ENCODE measurements around the gene GLIPR1L2.

GLIPR1L2 gene

DNA sequence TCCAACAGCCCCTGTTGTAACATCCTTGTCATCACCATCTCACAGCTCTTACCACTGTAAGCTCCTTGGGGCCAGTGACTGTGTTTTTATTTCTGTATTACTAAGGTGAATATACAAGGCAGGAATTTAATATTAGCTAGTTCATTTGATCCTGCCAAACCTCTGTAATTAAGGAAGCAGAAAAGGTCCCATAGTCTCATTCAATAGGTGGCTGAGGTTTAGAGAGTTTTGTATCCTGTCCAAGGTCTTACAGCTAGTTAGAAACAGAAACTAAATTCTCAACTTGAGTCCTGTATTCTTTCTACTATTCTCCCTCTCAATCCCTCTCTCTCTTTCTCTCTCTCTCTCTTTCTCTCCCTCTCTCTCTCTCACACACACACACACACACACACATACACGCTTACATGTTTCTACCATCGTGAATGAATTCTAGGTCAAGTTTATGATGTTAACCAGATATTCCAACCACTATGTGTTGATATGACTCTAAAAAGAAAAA lies 89.1 kb downstream of the GLIPR1L2 start:
- DNase-seq = no peak

DNA sequence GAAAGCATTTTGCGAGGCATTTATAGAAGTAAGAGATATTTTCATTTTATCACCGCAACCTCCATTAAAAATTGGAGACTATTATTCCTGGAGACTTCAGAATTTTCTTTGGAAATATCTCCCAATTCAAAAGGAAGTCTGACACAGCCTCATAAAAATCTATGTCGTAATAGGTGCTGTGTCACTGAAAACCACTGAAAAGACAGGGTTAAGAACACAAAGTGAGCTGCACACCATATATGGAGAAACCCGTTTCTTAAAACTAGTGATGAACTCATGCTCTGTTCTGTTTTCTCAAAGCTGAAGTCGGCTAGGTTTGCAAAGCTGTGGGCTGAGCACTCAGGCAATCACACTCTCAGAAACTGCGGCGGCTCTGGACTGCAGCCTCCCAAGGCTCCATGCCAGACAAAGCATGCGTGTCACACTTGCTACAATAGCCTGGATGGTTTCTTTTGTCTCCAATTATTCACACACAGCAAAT lies 89.6 kb downstream of the GLIPR1L2 start, which contains the start of gene GLIPR1:
GLIPR1 (plus strand) TSS at position 287 of the 481 bp plus-strand sequence; CDS start at position 413, 126 bp downstream.
- no peak for DNase-seq

DNA sequence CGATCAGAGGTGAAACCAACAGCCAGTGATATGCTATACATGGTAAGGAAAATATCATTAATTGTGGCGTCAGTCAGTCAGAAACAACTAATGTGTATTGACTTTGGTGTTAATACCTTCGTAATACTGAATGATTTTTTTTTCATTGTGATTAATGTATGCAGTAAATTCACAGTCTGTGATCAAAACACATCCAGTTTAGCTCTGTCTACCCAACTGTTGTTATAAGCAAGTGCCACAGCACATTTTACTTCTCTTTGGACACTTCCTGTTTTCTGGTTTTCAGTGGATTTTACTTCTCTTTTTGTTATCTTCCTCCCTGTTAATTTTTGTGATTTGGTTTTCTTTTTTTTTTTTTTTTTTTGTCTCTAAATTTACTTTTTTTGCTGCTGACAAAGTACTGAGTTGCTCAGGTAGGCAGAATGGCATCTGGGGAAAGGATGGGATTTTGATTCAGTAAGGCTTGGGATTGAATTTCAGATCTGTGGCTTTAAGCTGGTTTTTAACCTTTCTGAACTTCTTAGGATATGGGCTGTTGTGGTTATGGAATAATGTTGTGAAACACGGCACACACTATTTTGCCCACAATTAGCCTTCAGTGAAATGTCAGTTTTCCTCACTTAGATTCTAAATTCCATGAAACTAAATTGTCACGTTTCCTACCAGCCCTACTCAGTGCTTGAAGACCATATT lies 90.3 kb downstream of the GLIPR1L2 start:
- DNase-seq = no peak

DNA sequence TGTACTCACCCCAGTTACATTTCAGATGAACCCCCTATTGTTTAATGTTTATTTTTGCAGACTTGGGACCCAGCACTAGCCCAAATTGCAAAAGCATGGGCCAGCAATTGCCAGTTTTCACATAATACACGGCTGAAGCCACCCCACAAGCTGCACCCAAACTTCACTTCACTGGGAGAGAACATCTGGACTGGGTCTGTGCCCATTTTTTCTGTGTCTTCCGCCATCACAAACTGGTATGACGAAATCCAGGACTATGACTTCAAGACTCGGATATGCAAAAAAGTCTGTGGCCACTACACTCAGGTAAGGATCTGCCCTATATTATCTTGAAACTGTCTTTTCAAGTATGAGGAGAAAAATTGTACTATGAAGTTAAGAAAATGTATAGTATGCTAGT lies 90.9 kb downstream of the GLIPR1L2 start:
- DNase-seq = no peak

Data from DMS79 (cell line).